Stimulated activated CD4-positive, alpha-beta T cell treated with anti-CD3 and anti-CD28 coated beads, Interleukin-12 subunit alpha, Interleukin-12 subunit beta, amount 100 ng/mL, for 24 hours (primary cell): Measurements from ENCODE around the gene ZNF766.
A peak's percentile ranks its signal among the peaks of the same experiment; 100 is the strongest.
"Not testable (repeated sequence)": the region's sequence is repeated elsewhere in the genome, so short reads cannot be mapped to it uniquely, and the experiment has no call there.

ENCODE experiments used
- DNase-seq, 2 experiments: peaks; one replicate each; pipeline ENCODE4 v3.0.0-alpha.2; 2020; ENCODE audit warnings: low read depth in 2 of 2

Gene ZNF766

GRCh38 chr19:52275988-52276387, 6.6 kb downstream of the ZNF766 start:
- DNase-seq, result no peak

GRCh38 chr19:52277471-52277870, 8.1 kb downstream of the ZNF766 start:
- DNase-seq, result no peak

GRCh38 chr19:52286256-52286655, 16.9 kb downstream of the ZNF766 start:
- DNase-seq, result no peak

GRCh38 chr19:52291781-52292180, 22.4 kb downstream of the ZNF766 start:
- no peak for DNase-seq

- DNase-seq, result not testable (repeated sequence)
These were observed 23.6 kb downstream of the ZNF766 start for GRCh38 chr19:52292946-52293345.

GRCh38 chr19:52296400-52296772, 27.0 kb downstream of the ZNF766 start:
- no peak for DNase-seq

GRCh38 chr19:52296773-52297600, 27.6 kb downstream of the ZNF766 start, which contains the start of gene ZNF480:
ZNF480 (plus strand) TSS chr19:52297169; CDS start chr19:52300413, 3,244 bp downstream.
- peak; percentile 49 to 57 for DNase-seq

GRCh38 chr19:52297601-52298364, 28.4 kb downstream of the ZNF766 start:
- DNase-seq, result no peak

GRCh38 chr19:52307275-52307674, 37.9 kb downstream of the ZNF766 start:
- DNase-seq, result no peak

GRCh38 chr19:52322429-52322828, 53.0 kb downstream of the ZNF766 start:
- DNase-seq, result no peak

GRCh38 chr19:52331757-52332156, 62.4 kb downstream of the ZNF766 start:
- DNase-seq, result no peak

- DNase-seq, result no peak
These were observed 66.4 kb downstream of the ZNF766 start for GRCh38 chr19:52335768-52336116.

- peak; percentile 79 to 83 for DNase-seq
These were observed 66.9 kb downstream of the ZNF766 start, which contains the start of gene ZNF610 for GRCh38 chr19:52336117-52336790. ZNF610 (plus strand) TSS chr19:52336243; CDS start chr19:52349173, 12,930 bp downstream.

GRCh38 chr19:52336791-52337381, 67.5 kb downstream of the ZNF766 start:
- DNase-seq, result no peak

- DNase-seq, result not testable (repeated sequence)
These were observed 69.6 kb downstream of the ZNF766 start for GRCh38 chr19:52339022-52339421.

- DNase-seq, result peak in 1 of 2 experiments; percentile 24
These were observed 74.2 kb downstream of the ZNF766 start for GRCh38 chr19:52343548-52343947.

- DNase-seq, result no peak
These were observed 75.8 kb downstream of the ZNF766 start for GRCh38 chr19:52345162-52345561.
